Measurements from ENCODE around the gene RAB5IF.

RAB5IF gene

DNA sequence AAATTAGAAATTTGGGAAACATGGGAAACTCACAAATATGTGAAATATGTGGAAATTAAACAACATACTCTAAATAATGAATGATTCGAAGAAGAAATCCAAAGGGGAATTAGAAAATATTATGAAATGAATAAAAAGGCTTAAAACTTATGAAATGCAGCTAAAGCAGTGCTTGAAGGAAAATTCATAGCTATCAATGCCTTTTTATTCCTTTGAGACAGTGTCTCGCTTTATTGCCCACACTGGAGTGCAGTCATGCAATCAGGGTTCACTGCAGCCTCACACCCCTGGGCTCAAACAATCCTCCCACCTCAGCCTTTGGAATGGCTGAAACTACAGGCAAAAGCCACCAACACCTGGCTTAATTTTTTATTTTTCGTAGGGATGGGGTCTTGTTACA, 40.1 kb upstream of the RAB5IF start:
- H3K27ac ChIP-seq (ENCODE audit: low read depth, low read length), result no peak overlapping the region
- no peaks in the 10 kb centered on the region for H3F3A ChIP-seq (ENCODE audit: insufficient read depth)
- H3K9me2 ChIP-seq (replicated peaks; ENCODE audit: insufficient read depth, low read length), result no peaks in the 10 kb centered on the region
- no peaks in the 10 kb centered on the region for H4K20me1 ChIP-seq (ENCODE audit: low read depth, low read length)
- H3K9me3 ChIP-seq (ENCODE audit: insufficient read depth, low read length), result no peaks in the 10 kb centered on the region
- no peaks in the 10 kb centered on the region for H3K36me3 ChIP-seq (ENCODE audit: low read length)
- no peaks in the 10 kb centered on the region for H3K79me2 ChIP-seq (ENCODE audit: insufficient read depth, low read length)
- H3K4me2 ChIP-seq (ENCODE audit: low read depth, low read length, poor library complexity, severe bottlenecking), result no peak overlapping the region
- H3K4me3 ChIP-seq (ENCODE audit: insufficient read depth, low read length, poor library complexity, severe bottlenecking), result no peak overlapping the region
- H3K9ac ChIP-seq (ENCODE audit: low read length), result no peak overlapping the region
- no peak overlapping the region for H2AFZ ChIP-seq (ENCODE audit: low read depth, low read length, severe bottlenecking)
- H3K27me3 ChIP-seq (ENCODE audit: low read length), result no peaks in the 10 kb centered on the region
- no peak for TF ChIP-seq EZH2phosphoT487 (conservative IDR thresholded peaks at IDR 0.05; ENCODE audit: low read length)
- TF ChIP-seq, protein P1, sequence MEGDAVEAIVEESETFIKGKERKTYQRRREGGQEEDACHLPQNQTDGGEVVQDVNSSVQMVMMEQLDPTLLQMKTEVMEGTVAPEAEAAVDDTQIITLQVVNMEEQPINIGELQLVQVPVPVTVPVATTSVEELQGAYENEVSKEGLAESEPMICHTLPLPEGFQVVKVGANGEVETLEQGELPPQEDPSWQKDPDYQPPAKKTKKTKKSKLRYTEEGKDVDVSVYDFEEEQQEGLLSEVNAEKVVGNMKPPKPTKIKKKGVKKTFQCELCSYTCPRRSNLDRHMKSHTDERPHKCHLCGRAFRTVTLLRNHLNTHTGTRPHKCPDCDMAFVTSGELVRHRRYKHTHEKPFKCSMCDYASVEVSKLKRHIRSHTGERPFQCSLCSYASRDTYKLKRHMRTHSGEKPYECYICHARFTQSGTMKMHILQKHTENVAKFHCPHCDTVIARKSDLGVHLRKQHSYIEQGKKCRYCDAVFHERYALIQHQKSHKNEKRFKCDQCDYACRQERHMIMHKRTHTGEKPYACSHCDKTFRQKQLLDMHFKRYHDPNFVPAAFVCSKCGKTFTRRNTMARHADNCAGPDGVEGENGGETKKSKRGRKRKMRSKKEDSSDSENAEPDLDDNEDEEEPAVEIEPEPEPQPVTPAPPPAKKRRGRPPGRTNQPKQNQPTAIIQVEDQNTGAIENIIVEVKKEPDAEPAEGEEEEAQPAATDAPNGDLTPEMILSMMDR (IDR thresholded peaks at IDR 0.05; ENCODE audit: insufficient read depth, low read length, poor library complexity, severe bottlenecking), result no peak

DNA sequence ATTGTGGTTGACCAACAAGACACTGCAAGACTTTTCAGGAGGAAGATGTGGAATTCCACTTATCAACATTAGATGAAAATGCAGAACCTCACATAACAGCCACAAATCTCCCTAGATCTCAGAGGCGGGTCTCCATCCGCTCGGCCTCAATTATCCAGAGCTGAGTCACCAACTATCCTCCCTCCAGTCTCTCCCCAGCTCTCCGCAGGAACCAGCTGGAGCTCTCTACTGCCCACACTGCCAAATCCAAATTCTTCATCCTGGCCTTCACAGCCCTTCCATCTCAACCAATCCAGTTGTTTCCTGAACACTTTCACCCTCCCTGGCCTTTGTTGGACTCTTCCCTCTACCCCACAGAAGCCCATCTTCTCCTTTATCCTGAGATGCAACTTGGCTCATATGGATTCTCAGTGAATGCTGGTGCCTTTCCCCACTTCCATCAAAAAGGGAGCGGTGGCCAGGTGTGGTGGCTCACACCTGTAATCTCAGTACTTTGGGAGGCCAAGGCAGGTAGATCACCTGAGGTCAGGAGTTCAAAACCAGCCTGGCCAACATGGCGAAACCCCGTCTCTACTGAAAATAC, 35.6 kb upstream of the RAB5IF start:
- Histone ChIP-seq H3K27ac (ENCODE audit: low read depth, low read length) (no peak overlapping the region), H3F3A (ENCODE audit: insufficient read depth) (peaks cover 20% of the 10 kb centered on the region), H3K4me2 (ENCODE audit: low read depth, low read length, poor library complexity, severe bottlenecking) (no peak overlapping the region), H3K9ac (ENCODE audit: low read length) (no peak overlapping the region), H3K79me2 (ENCODE audit: insufficient read depth, low read length) (peaks cover 13% of the 10 kb centered on the region), H3K9me3 (ENCODE audit: insufficient read depth, low read length) (no peaks in the 10 kb centered on the region), H3K27me3 (ENCODE audit: low read length) (no peaks in the 10 kb centered on the region), H3K36me3 (ENCODE audit: low read length) (no peaks in the 10 kb centered on the region), H2AFZ (ENCODE audit: low read depth, low read length, severe bottlenecking) (no peak overlapping the region), H4K20me1 (ENCODE audit: low read depth, low read length) (0 out of 2 replicates have a peak, but pooled peaks cover under 1% of the 10 kb centered on the region), H3K4me3 (ENCODE audit: insufficient read depth, low read length, poor library complexity, severe bottlenecking) (no peak overlapping the region), H3K9me2 (replicated peaks; ENCODE audit: insufficient read depth, low read length) (no peaks in the 10 kb centered on the region)
- TF ChIP-seq EZH2phosphoT487 (conservative IDR thresholded peaks at IDR 0.05; ENCODE audit: low read length), result no peak
- TF ChIP-seq, protein P1 (IDR thresholded peaks at IDR 0.05; ENCODE audit: insufficient read depth, low read length, poor library complexity, severe bottlenecking), result no peak

DNA sequence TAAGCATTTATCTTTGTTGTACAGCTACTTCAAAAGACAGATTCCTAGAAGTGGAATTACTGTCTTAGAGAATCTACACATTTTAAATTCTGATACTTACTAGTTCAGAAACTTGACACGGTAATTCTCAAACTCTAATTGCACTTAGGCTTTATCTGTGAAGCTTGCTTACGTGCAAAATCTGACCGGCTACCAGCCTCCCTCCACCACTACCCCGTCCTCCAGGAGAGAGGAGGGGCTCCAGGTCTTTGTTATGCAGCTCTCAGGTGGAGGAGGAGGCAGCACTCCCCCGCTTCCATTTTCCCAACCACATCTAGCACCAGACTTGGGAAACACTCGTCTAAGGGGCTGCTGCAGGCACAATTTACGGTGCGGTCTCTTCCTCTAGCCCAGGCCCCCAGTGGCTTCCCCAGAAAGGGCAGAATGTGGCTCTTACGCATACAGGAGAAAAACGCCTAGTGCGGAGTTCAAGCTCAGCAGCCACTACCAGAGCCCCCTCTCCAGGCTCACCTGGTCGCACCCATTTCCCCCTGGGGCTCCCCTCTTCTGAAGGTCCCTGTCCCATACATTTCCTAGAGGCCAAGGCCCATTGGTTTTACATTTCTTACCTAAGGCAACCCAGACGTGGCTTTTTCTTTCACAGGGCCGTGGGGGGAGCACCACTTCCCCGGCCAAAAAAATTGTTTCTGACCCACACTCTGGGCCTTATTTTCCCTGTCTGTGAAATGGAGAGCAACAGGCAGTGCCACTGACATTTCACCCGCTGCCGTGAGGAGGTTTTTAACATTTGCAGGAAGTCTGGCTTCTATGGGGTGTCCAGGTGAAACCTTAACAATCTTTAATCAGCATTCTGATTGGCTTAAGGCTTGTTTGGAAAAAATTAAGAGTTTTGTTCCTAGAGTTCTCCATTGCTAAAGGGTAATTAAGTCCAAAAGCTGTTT, 33.7 kb upstream of the RAB5IF start:
- H3F3A ChIP-seq (ENCODE audit: insufficient read depth), result peaks cover 20% of the 10 kb centered on the region
- TF ChIP-seq EZH2phosphoT487 (conservative IDR thresholded peaks at IDR 0.05; ENCODE audit: low read length), result no peak
- TF ChIP-seq, protein P1 (IDR thresholded peaks at IDR 0.05; ENCODE audit: insufficient read depth, low read length, poor library complexity, severe bottlenecking), result no peak
- H3K27ac ChIP-seq (ENCODE audit: low read depth, low read length), result no peak overlapping the region
- peak overlapping the region; percentile 93 for H2AFZ ChIP-seq (ENCODE audit: low read depth, low read length, severe bottlenecking)
- no peaks in the 10 kb centered on the region for H3K27me3 ChIP-seq (ENCODE audit: low read length)
- H3K9ac ChIP-seq (ENCODE audit: low read length), result peak overlapping the region; percentile 99
- no peaks in the 10 kb centered on the region for H3K36me3 ChIP-seq (ENCODE audit: low read length)
- peak overlapping the region; percentile 60 for H3K4me3 ChIP-seq (ENCODE audit: insufficient read depth, low read length, poor library complexity, severe bottlenecking)
- peaks cover 32% of the 10 kb centered on the region for H3K79me2 ChIP-seq (ENCODE audit: insufficient read depth, low read length)
- peak overlapping the region; percentile 79 for H3K4me2 ChIP-seq (ENCODE audit: low read depth, low read length, poor library complexity, severe bottlenecking)
- H3K9me3 ChIP-seq (ENCODE audit: insufficient read depth, low read length), result no peaks in the 10 kb centered on the region
- H3K9me2 ChIP-seq (replicated peaks; ENCODE audit: insufficient read depth, low read length), result no peaks in the 10 kb centered on the region
- 0 out of 2 replicates have a peak, but pooled peaks cover 3% of the 10 kb centered on the region for H4K20me1 ChIP-seq (ENCODE audit: low read depth, low read length)
